Embryonic facial prominence (tissue), 1 donor: ENCODE data around the gene ZFPM1.

Experiments used
- DNase-seq: peaks from one replicate; pipeline ENCODE4 v3.0.0-alpha.2; 2016; ENCODE audit errors: extremely low spot score

Gene ZFPM1

GRCh38 chr16:88497561-88498462 lies 44.7 kb downstream of the ZFPM1 start:
- no peak for DNase-seq

GRCh38 chr16:88498576-88499208 lies 45.6 kb downstream of the ZFPM1 start:
- DNase-seq = no peak

- DNase-seq = no peak
These were observed 46.2 kb downstream of the ZFPM1 start for GRCh38 chr16:88499292-88499691.

- no peak for DNase-seq
These were observed 46.8 kb downstream of the ZFPM1 start for GRCh38 chr16:88499836-88500251.

GRCh38 chr16:88500255-88500661 lies 47.2 kb downstream of the ZFPM1 start:
- DNase-seq = no peak

GRCh38 chr16:88502371-88502770 lies 49.3 kb downstream of the ZFPM1 start:
- no peak for DNase-seq

GRCh38 chr16:88502776-88503280 lies 49.7 kb downstream of the ZFPM1 start:
- no peak for DNase-seq

- no peak for DNase-seq
These were observed 50.3 kb downstream of the ZFPM1 start for GRCh38 chr16:88503374-88503770.

- DNase-seq = no peak
These were observed 50.9 kb downstream of the ZFPM1 start for GRCh38 chr16:88503771-88504488.

GRCh38 chr16:88504489-88505404 lies 51.7 kb downstream of the ZFPM1 start:
- DNase-seq = no peak

GRCh38 chr16:88505405-88506082 lies 52.5 kb downstream of the ZFPM1 start:
- no peak for DNase-seq

- no peak for DNase-seq
These were observed 53.6 kb downstream of the ZFPM1 start for GRCh38 chr16:88506723-88507122.

GRCh38 chr16:88507231-88507743 lies 54.2 kb downstream of the ZFPM1 start:
- no peak for DNase-seq

- DNase-seq = no peak
These were observed 55.3 kb downstream of the ZFPM1 start for GRCh38 chr16:88508376-88508867.

- DNase-seq = no peak
These were observed 56.0 kb downstream of the ZFPM1 start for GRCh38 chr16:88508868-88509748.

GRCh38 chr16:88509749-88510069 lies 56.6 kb downstream of the ZFPM1 start:
- DNase-seq = no peak

GRCh38 chr16:88510091-88510994 lies 57.3 kb downstream of the ZFPM1 start:
- DNase-seq = peak; percentile 68

- no peak for DNase-seq
These were observed 58.0 kb downstream of the ZFPM1 start for GRCh38 chr16:88511060-88511459.
